AG10803 (cell line): Measurements from ENCODE around the gene ZIC5.

Experiments
- DNase-seq: peaks from one replicate; pipeline ENCODE4 v3.0.0; 2010; ENCODE audit warnings: low read depth
- H3K4me3 ChIP-seq: 2 replicates; pipeline ENCODE4 v1.5.1; 2011; ENCODE audit warnings: mild to moderate bottlenecking, low read length, control low read depth
- CTCF ChIP-seq: conservative IDR thresholded peaks from 2 replicates; pipeline ENCODE4 v1.5.1; 2011; ENCODE audit warnings: mild to moderate bottlenecking, low read length, control low read depth, inconsistent platforms

ZIC5 gene

GRCh38 chr13:99962242-99962641 lies 9.3 kb downstream of the ZIC5 start:
- TF ChIP-seq CTCF = no peak
- H3K4me3 ChIP-seq = no peak overlapping the region
- DNase-seq = no peak

GRCh38 chr13:99961636-99962035 lies 9.9 kb downstream of the ZIC5 start:
- no peak overlapping the region for H3K4me3 ChIP-seq
- no peak for TF ChIP-seq CTCF
- DNase-seq = no peak

GRCh38 chr13:99960663-99961311 lies 10.8 kb downstream of the ZIC5 start:
- no peak overlapping the region for H3K4me3 ChIP-seq
- no peak for TF ChIP-seq CTCF
- no peak for DNase-seq

- TF ChIP-seq CTCF = no peak
- no peak overlapping the region; the same call in none of the 2 replicates for H3K4me3 ChIP-seq
- DNase-seq = no peak
Measured at GRCh38 chr13:99959540-99960230, 11.9 kb downstream of the ZIC5 start.

GRCh38 chr13:99959127-99959539 lies 12.4 kb downstream of the ZIC5 start:
- no peak overlapping the region for H3K4me3 ChIP-seq
- TF ChIP-seq CTCF = no peak
- no peak for DNase-seq

- no peak for TF ChIP-seq CTCF
- DNase-seq = no peak
- H3K4me3 ChIP-seq = no peak overlapping the region
Measured at GRCh38 chr13:99958406-99959126, 13.0 kb downstream of the ZIC5 start.
